Mucosa of descending colon (tissue), 3 donors: ENCODE measurements around the gene CCDC85A. TPM values are rescaled to one million over a fixed set of nuclear protein-coding genes. Genes with fewer than 3 reads are reported as not detected.

ENCODE experiments used
- ATAC-seq: fragments of 200-7000 bp; cut with Tn5 transposase; one replicate; pipeline ENCODE4 v1.9.1; 2020; ENCODE audit warnings: mild to moderate bottlenecking, moderate library complexity
- DNase-seq, 3 donors: peaks; one replicate each; pipeline ENCODE4 v3.0.0-alpha.2; 2020
- H3K36me3 ChIP-seq: fragments of 200-600 bp; one replicate; pipeline ENCODE4 v1.8.0; 2021; ENCODE audit warnings: low read depth, mild to moderate bottlenecking
- H3K4me1 ChIP-seq: fragments of 200-600 bp; one replicate; pipeline ENCODE4 v1.8.0; 2021; ENCODE audit warnings: low read depth, mild to moderate bottlenecking
- H3K4me3 ChIP-seq: fragments of 200-600 bp; one replicate; pipeline ENCODE4 v1.8.0; 2021; ENCODE audit warnings: mild to moderate bottlenecking
- H3K9me3 ChIP-seq: fragments of 200-600 bp; one replicate; pipeline ENCODE4 v1.8.0; 2021; ENCODE audit warnings: mild to moderate bottlenecking
- CTCF ChIP-seq: fragments of 200-600 bp; IDR thresholded peaks from one replicate; pipeline ENCODE4 v1.8.0; 2022; ENCODE audit warnings: antibody characterized with exemption, mild to moderate bottlenecking
- intact Hi-C, 2 donors: fragments of 100-400 bp; cut with DNase I in 1 of 2; cut with micrococcal nuclease in 1 of 2; formaldehyde crosslinking; loops; one replicate each; pipeline versions ENCODE4 v1.11.0 to v1.11.1; 2022; cut with DNase I, micrococcal nuclease
- total RNA-seq, 3 donors: library from RNA; stranded (reverse); fragmentation: NEBNext Ultra II Directional in 2 of 3; extraction: Animal tissue kit (Norgen Biotek cat#: 25700) in 2 of 3; gene quantifications; one replicate each; pipeline versions ENCODE4 v1.2.1 to v1.2.4, GENCODE V29; 2021 to 2023
- donor health status: DM: no; HTN: no; CAD: no; lungs with moderate emphysema.
- donor health status: DM: no; HTN: no; CAD: no.
- donor health status: DM: no; HTN: yes; CAD: no.

The CCDC85A gene
- total RNA-seq, 3 donors from 2014 or later = 0.41 to 2.7 (median 0.49) TPM

- Histone ChIP-seq H3K4me3 (no peak overlapping the region), H3K4me1 (no peaks in the 10 kb centered on the region), H3K36me3 (no peaks in the 10 kb centered on the region), H3K9me3 (no peaks in the 10 kb centered on the region)
- no peak for TF ChIP-seq CTCF
- no peak for DNase-seq
- ATAC-seq = no peak
- intact Hi-C loops = no loop called here
Observed at GRCh38 chr2:56175779-56176178, 8.0 kb upstream of the CCDC85A start.

GRCh38 chr2:56177420-56178220, 6.2 kb upstream of the CCDC85A start:
- no peak overlapping the region for H3K4me3 ChIP-seq
- TF ChIP-seq CTCF = no peak
- intact Hi-C loops = no loop called here
- no peaks in the 10 kb centered on the region for H3K9me3 ChIP-seq
- H3K4me1 ChIP-seq = no peaks in the 10 kb centered on the region
- no peak for ATAC-seq
- H3K36me3 ChIP-seq = no peaks in the 10 kb centered on the region
- no peak for DNase-seq

GRCh38 chr2:56179931-56180330, 3.9 kb upstream of the CCDC85A start:
- no peak for TF ChIP-seq CTCF
- intact Hi-C loops = loop anchor here in 1 of 2 donors (10.0 kb wide), 1 partner anchor 1315 kb away; no protein-coding TSS in a partner anchor
- Histone ChIP-seq H3K4me1 (peaks cover 16% of the 10 kb centered on the region), H3K9me3 (no peaks in the 10 kb centered on the region), H3K36me3 (no peaks in the 10 kb centered on the region), H3K4me3 (no peak overlapping the region)
- no peak for ATAC-seq
- no peak for DNase-seq

- intact Hi-C loops = loop anchor here in 1 of 2 donors (10.0 kb wide), 1 partner anchor 1312 kb away; no protein-coding TSS in a partner anchor
- H3K9me3 ChIP-seq = no peaks in the 10 kb centered on the region
- DNase-seq (no peak), ATAC-seq (no peak)
- no peak for TF ChIP-seq CTCF
- H3K36me3 ChIP-seq = no peaks in the 10 kb centered on the region
- peaks cover 22% of the 10 kb centered on the region for H3K4me1 ChIP-seq
- H3K4me3 ChIP-seq = no peak overlapping the region
Observed at GRCh38 chr2:56182420-56182819, 1.4 kb upstream of the CCDC85A start.

- DNase-seq = peak; percentile 8 to 47 (median 31)
- no peak overlapping the region for H3K4me3 ChIP-seq
- intact Hi-C loops = loop anchor here in 1 of 2 donors (10.0 kb wide), 1 partner anchor 1310 kb away; no protein-coding TSS in a partner anchor
Observed at GRCh38 chr2:56184500-56185011, 766 bp downstream of the CCDC85A start.

More at GRCh38 chr2:56184500-56185011, 766 bp downstream of the CCDC85A start:
- peak; percentile 38 for ATAC-seq
- TF ChIP-seq CTCF = no peak
- Histone ChIP-seq H3K4me1 (peaks cover 22% of the 10 kb centered on the region), H3K9me3 (no peaks in the 10 kb centered on the region), H3K36me3 (no peaks in the 10 kb centered on the region)
